Neural progenitor cell (in vitro differentiated cells): Measurements from ENCODE around the gene GPRC5A.

Source experiments
- CTCF ChIP-seq: fragments of 200-600 bp; sonication (generic); IDR thresholded peaks from 2 replicates; pipeline ENCODE4 v1.5.1; 2017; ENCODE audit warnings: antibody characterized with exemption, mild to moderate bottlenecking
- EZH2 ChIP-seq: fragments of 200-600 bp; sonication (generic); IDR thresholded peaks from 2 replicates; pipeline ENCODE4 v1.6.1; 2017; ENCODE audit warnings: antibody characterized with exemption, mild to moderate bottlenecking, moderate library complexity
- EZH2phosphoT487 ChIP-seq: fragments of 200-600 bp; sonication (generic); IDR thresholded peaks from 2 replicates; pipeline ENCODE4 v1.6.1; 2017; ENCODE audit warnings: antibody characterized with exemption

GRCh38 chr12:12892681-12893141 lies 1.3 kb downstream of the GPRC5A start:
- TF ChIP-seq EZH2 (no peak), CTCF (no peak), EZH2phosphoT487 (no peak)
